Nephron (organoid): ENCODE measurements around the gene SMOC2.

Experiments
- H3K27ac Mint-ChIP-seq, 3 experiments: 2 replicates each; pipeline ENCODE4 v1.8.0; 2020; ENCODE audit warnings: mixed read lengths in 3 of 3, mild to moderate bottlenecking in 2 of 3, moderate library complexity in 1 of 3
- H3K27me3 Mint-ChIP-seq: 2 replicates; pipeline ENCODE4 v1.8.0; 2021; ENCODE audit warnings: low read depth, mild to moderate bottlenecking, moderate library complexity, mixed read lengths
- H3K36me3 Mint-ChIP-seq: 2 replicates; pipeline ENCODE4 v1.8.0; 2020; ENCODE audit warnings: low read depth, mixed read lengths
- H3K4me1 Mint-ChIP-seq: 2 replicates; pipeline ENCODE4 v1.8.0; 2020; ENCODE audit warnings: mixed read lengths
- H3K4me3 Mint-ChIP-seq, 3 experiments: 2 replicates each; pipeline ENCODE4 v1.8.0; 2020; ENCODE audit warnings: mild to moderate bottlenecking in 3 of 3, mixed read lengths in 3 of 3, moderate library complexity in 2 of 3
- H3K9me3 Mint-ChIP-seq: 2 replicates; pipeline ENCODE4 v1.8.0; 2020; ENCODE audit warnings: mixed read lengths
- TF ChIP-seq, protein P1 (sequence below), 3 experiments: fragments of 200-600 bp; sonication (generic); IDR thresholded peaks; one replicate each; pipeline ENCODE4 v1.5.0; 2021; ENCODE audit warnings: antibody characterized with exemption in 3 of 3; ENCODE audit not compliant: unreplicated experiment in 3 of 3

The SMOC2 gene

GRCh38 chr6:168546151-168546550 is 105.2 kb downstream of the SMOC2 start:
- Mint-ChIP-seq H3K27ac (no peak overlapping the region), H3K4me1 (peaks cover 18% of the 10 kb centered on the region), H3K27me3 (peaks cover 18% of the 10 kb centered on the region), H3K9me3 (no peaks in the 10 kb centered on the region), H3K36me3 (no peaks in the 10 kb centered on the region), H3K4me3 (no peak overlapping the region)
- TF ChIP-seq, protein P1, sequence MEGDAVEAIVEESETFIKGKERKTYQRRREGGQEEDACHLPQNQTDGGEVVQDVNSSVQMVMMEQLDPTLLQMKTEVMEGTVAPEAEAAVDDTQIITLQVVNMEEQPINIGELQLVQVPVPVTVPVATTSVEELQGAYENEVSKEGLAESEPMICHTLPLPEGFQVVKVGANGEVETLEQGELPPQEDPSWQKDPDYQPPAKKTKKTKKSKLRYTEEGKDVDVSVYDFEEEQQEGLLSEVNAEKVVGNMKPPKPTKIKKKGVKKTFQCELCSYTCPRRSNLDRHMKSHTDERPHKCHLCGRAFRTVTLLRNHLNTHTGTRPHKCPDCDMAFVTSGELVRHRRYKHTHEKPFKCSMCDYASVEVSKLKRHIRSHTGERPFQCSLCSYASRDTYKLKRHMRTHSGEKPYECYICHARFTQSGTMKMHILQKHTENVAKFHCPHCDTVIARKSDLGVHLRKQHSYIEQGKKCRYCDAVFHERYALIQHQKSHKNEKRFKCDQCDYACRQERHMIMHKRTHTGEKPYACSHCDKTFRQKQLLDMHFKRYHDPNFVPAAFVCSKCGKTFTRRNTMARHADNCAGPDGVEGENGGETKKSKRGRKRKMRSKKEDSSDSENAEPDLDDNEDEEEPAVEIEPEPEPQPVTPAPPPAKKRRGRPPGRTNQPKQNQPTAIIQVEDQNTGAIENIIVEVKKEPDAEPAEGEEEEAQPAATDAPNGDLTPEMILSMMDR (IDR thresholded peaks at IDR 0.05; ENCODE audit: unreplicated experiment in 3 of 3): no peak

GRCh38 chr6:168546730-168547129 is 105.7 kb downstream of the SMOC2 start:
- H3K27me3 Mint-ChIP-seq: peaks cover 18% of the 10 kb centered on the region

GRCh38 chr6:168550326-168550725 is 109.3 kb downstream of the SMOC2 start:
- TF ChIP-seq, protein P1 (IDR thresholded peaks at IDR 0.05; ENCODE audit: unreplicated experiment in 3 of 3): no peak
- H3K4me3 Mint-ChIP-seq: no peak overlapping the region

More at GRCh38 chr6:168546730-168547129, 105.7 kb downstream of the SMOC2 start:
- Mint-ChIP-seq H3K4me1 (peaks cover 12% of the 10 kb centered on the region), H3K4me3 (no peak overlapping the region), H3K27ac (no peak overlapping the region), H3K36me3 (no peaks in the 10 kb centered on the region), H3K9me3 (no peaks in the 10 kb centered on the region)
- TF ChIP-seq, protein P1 (IDR thresholded peaks at IDR 0.05; ENCODE audit: unreplicated experiment in 3 of 3): no peak

DNA sequence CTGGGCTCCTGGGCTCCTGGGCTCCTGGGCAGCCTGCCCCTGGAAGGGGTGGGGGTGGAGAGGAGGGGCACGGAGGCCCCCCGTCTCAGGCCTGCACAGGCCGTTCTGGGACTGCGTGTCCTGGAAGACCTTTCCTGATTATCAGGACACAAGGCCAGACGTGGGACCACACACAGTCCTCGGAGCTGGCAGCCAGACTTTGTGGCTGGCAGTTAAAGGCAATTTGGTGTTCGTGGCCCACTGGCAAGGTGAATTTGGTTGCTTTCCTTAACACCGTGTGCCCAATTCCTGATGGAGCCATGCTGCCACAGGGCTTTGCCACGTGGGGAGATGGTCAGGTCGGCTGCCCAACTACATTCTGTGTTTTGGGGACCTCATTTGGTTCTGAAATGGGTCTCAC is 113.5 kb downstream of the SMOC2 start:
- H3K4me3 Mint-ChIP-seq: no peak overlapping the region
- no peak overlapping the region for H3K27ac Mint-ChIP-seq
- peaks cover 11% of the 10 kb centered on the region for H3K4me1 Mint-ChIP-seq
- H3K27me3 Mint-ChIP-seq: peaks cover 19% of the 10 kb centered on the region
- TF ChIP-seq, protein P1 (IDR thresholded peaks at IDR 0.05; ENCODE audit: unreplicated experiment in 3 of 3): no peak
- H3K36me3 Mint-ChIP-seq: no peaks in the 10 kb centered on the region
- H3K9me3 Mint-ChIP-seq: no peaks in the 10 kb centered on the region

More at GRCh38 chr6:168550326-168550725, 109.3 kb downstream of the SMOC2 start:
- Mint-ChIP-seq H3K9me3 (no peaks in the 10 kb centered on the region), H3K4me1 (peaks cover 5% of the 10 kb centered on the region), H3K27ac (no peak overlapping the region), H3K36me3 (no peaks in the 10 kb centered on the region), H3K27me3 (peaks cover 14% of the 10 kb centered on the region)

DNA sequence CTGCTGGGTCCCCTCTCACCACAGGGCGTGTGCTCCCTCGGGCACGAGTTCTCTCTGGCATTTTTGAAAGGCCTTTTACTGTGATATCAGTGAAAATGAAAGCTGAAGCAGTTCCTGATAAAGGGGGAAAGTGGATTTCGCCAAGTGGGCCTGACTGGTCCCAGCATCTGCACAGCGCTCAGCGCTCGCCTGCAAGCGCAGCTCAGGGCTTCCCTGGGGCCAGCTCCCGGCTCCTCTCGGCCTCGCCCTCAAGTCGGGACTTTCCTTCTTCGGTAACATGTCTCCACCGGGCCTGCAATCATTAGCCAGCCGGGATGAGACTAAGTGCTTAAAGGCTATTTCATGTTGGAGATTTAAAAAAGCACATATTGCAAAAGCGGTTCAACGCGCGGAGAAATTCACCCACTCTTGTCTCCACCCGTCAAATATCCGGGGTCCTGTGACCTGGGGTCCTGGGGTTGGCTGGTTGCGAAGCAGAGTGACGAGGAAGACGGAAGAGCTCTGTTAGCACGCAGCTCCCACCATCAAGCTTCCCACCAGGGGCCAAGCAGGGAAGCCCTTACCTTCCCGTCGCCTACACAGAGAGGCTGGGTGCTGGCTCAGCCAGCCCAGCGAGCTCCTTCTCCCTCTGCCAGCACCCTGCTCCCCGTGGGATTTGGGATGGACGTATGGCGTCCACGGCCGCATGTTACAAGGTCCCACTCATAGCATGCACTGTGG is 114.1 kb downstream of the SMOC2 start:
- no peaks in the 10 kb centered on the region for H3K9me3 Mint-ChIP-seq

More for the DNA sequence above, 114.1 kb downstream of the SMOC2 start:
- TF ChIP-seq, protein P1 (IDR thresholded peaks at IDR 0.05; ENCODE audit: unreplicated experiment in 3 of 3): no peak
- no peaks in the 10 kb centered on the region for H3K36me3 Mint-ChIP-seq
- no peak overlapping the region for H3K27ac Mint-ChIP-seq
- H3K4me3 Mint-ChIP-seq: no peak overlapping the region
- peaks cover 14% of the 10 kb centered on the region for H3K4me1 Mint-ChIP-seq
- peaks cover 21% of the 10 kb centered on the region for H3K27me3 Mint-ChIP-seq
